HCT116 (cell line): ENCODE results near the gene DNAJC7. TPM values are rescaled to one million over a fixed set of nuclear protein-coding genes. Genes with fewer than 3 reads are reported as not detected.

Experiments used
- ATAC-seq: fragments of 200-7000 bp; cut with Tn5 transposase; 2 replicates; pipeline ENCODE4 v1.9.1; 2020; ENCODE audit warnings: mild to moderate bottlenecking, moderate library complexity
- BruUV-seq: library from RNA; stranded (reverse); fragments of 400-500 nt; replicated peaks from 2 replicates; lab custom pipeline; 2021; lab: Mats Ljungman, UMichigan
- CTCF ChIA-PET: fragments of 300-600 bp; sonication (Branson Sonifier 250); formaldehyde crosslinking; loops from one replicate; lab custom pipeline; 2021; ENCODE audit warnings: antibody characterized with exemption; lab: Charles Lee
- POLR2A ChIA-PET: fragments of 300-600, 350-600 bp; sonication (Branson Sonifier 250); formaldehyde crosslinking; loops from one replicate; lab custom pipeline; 2021; ENCODE audit warnings: antibody characterized with exemption; lab: Charles Lee
- RAD21 ChIA-PET, 2 experiments: fragments of 300-600 bp; sonication (Branson Sonifier 250); formaldehyde crosslinking; loops; one replicate each; lab custom pipeline; 2023; ENCODE audit warnings: low total read pairs in 2 of 2; ENCODE audit not compliant: uncharacterized antibody in 2 of 2, unreplicated experiment in 2 of 2, low non-redundant PET in 1 of 2; lab: Charles Lee
- DNase-seq: peaks from one replicate; pipeline ENCODE4 v3.0.0-alpha.2; 2010; ENCODE audit warnings: low read depth, low spot score
- H2AFZ ChIP-seq: fragments of 200-600 bp; shearing (Covaris generic), sonication (generic); 2 replicates; pipeline ENCODE4 v1.6.1; 2017; ENCODE audit warnings: low read depth, mixed run types, mixed read lengths, antibody characterized with exemption, low read length; ENCODE audit not compliant: poor library complexity, severe bottlenecking
- H3K27ac ChIP-seq: 2 replicates; pipeline ENCODE4 v1.5.1; 2012; ENCODE audit warnings: low read depth, low read length
- H3K27me3 ChIP-seq: fragments of 200-600 bp; sonication (generic); 2 replicates; pipeline ENCODE4 v1.6.1; 2016; ENCODE audit warnings: mixed run types, low read length, mixed read lengths; ENCODE audit not compliant: insufficient read depth
- H3K36me3 ChIP-seq, 2 experiments: fragments of 200-500 bp in 1 of 2; fragments of 200-600 bp in 1 of 2; sonication (Bioruptor generic) in 1 of 2; sonication (generic) in 1 of 2; 2 replicates each; pipeline versions ENCODE4 v1.5.1 to v1.6.1; 2014 to 2016; ENCODE audit warnings: low read length in 2 of 2, inconsistent platforms in 1 of 2, mixed read lengths in 1 of 2, mixed run types in 1 of 2; ENCODE audit not compliant: insufficient read depth in 2 of 2, control insufficient read depth in 1 of 2
- H3K4me1 ChIP-seq, 2 experiments: fragments of 200-600 bp in 1 of 2; sonication (generic) in 1 of 2; 2 replicates each; pipeline versions ENCODE4 v1.5.1 to v1.6.1; 2012 to 2017; ENCODE audit warnings: low read length in 2 of 2, inconsistent platforms in 1 of 2, mild to moderate bottlenecking in 1 of 2, mixed read lengths in 1 of 2, mixed run types in 1 of 2, moderate library complexity in 1 of 2; ENCODE audit not compliant: insufficient read depth in 2 of 2, control insufficient read depth in 1 of 2
- H3K4me2 ChIP-seq: fragments of 200-600 bp; sonication (generic); 2 replicates; pipeline ENCODE4 v1.6.1; 2017; ENCODE audit warnings: mixed run types, low read length, mixed read lengths
- H3K4me3 ChIP-seq, 2 experiments: fragments of 200-600 bp in 1 of 2; sonication (generic) in 1 of 2; replicated peaks in 1 of 2; 2 replicates each; pipeline ENCODE4 v1.5.1; 2011 to 2016; ENCODE audit warnings: low read length in 2 of 2, control low read depth in 1 of 2, low read depth in 1 of 2, mild to moderate bottlenecking in 1 of 2, mixed read lengths in 1 of 2, mixed run types in 1 of 2
- H3K79me2 ChIP-seq: fragments of 200-600 bp; sonication (generic); 2 replicates; pipeline ENCODE4 v1.6.1; 2017; ENCODE audit warnings: mild to moderate bottlenecking, mixed run types, low read length, moderate library complexity, mixed read lengths; ENCODE audit not compliant: insufficient read depth
- H3K9ac ChIP-seq: fragments of 200-600 bp; sonication (generic); 2 replicates; pipeline ENCODE4 v1.6.1; 2016; ENCODE audit warnings: low read length, mixed read lengths
- H3K9me2 ChIP-seq: fragments of 200-600 bp; sonication (generic), shearing (Covaris generic); 2 replicates; pipeline ENCODE4 v1.6.1; 2017; ENCODE audit warnings: mixed run types, mild to moderate bottlenecking, moderate library complexity; ENCODE audit not compliant: insufficient read depth
- H3K9me3 ChIP-seq, 2 experiments: fragments of 200-500 bp in 1 of 2; fragments of 200-600 bp in 1 of 2; sonication (Bioruptor generic) in 1 of 2; sonication (generic) in 1 of 2; 2 replicates each; pipeline ENCODE4 v1.6.1; 2014 to 2017; ENCODE audit warnings: low read length in 2 of 2, mixed read lengths in 2 of 2, inconsistent platforms in 1 of 2, low read depth in 1 of 2, mild to moderate bottlenecking in 1 of 2, mixed run types in 1 of 2, moderate library complexity in 1 of 2; ENCODE audit not compliant: control insufficient read depth in 1 of 2, insufficient read depth in 1 of 2
- H4K20me1 ChIP-seq: fragments of 200-600 bp; sonication (generic), shearing (Covaris generic); 2 replicates; pipeline ENCODE4 v1.6.1; 2017; ENCODE audit warnings: mixed run types, mild to moderate bottlenecking, moderate library complexity; ENCODE audit not compliant: insufficient read depth
- ATF3 ChIP-seq: IDR thresholded peaks from 2 replicates; pipeline ENCODE4 v1.6.1; 2012
- CBX3 ChIP-seq: IDR thresholded peaks from 2 replicates; pipeline ENCODE4 v1.6.1; 2012; ENCODE audit warnings: low read depth
- CTCF ChIP-seq, 3 experiments: fragments of 200-600 bp in 1 of 3; sonication (generic) in 1 of 3; IDR thresholded peaks in 2 of 3; conservative IDR thresholded peaks in 1 of 3; 2 replicates each; pipeline ENCODE4 v1.5.1; 2012 to 2017; ENCODE audit warnings: low read depth in 2 of 3, low read length in 2 of 3, antibody characterized with exemption in 1 of 3, borderline replicate concordance in 1 of 3, control low read depth in 1 of 3, mild to moderate bottlenecking in 1 of 3, mixed read lengths in 1 of 3, mixed run types in 1 of 3, moderate library complexity in 1 of 3; ENCODE audit not compliant: insufficient read depth in 1 of 3
- EGR1 ChIP-seq: IDR thresholded peaks from 2 replicates; pipeline ENCODE4 v1.6.1; 2012; ENCODE audit warnings: low read depth
- EZH2phosphoT487 ChIP-seq: fragments of 200-600 bp; IDR thresholded peaks from 2 replicates; pipeline ENCODE4 v1.6.1; 2018; ENCODE audit warnings: antibody characterized with exemption, borderline replicate concordance
- JUND ChIP-seq: IDR thresholded peaks from 2 replicates; pipeline ENCODE4 v1.6.1; 2012
- RAD21 ChIP-seq: IDR thresholded peaks from 2 replicates; pipeline ENCODE4 v1.6.1; 2012; ENCODE audit warnings: low read depth, mild to moderate bottlenecking
- SIN3A ChIP-seq: IDR thresholded peaks from 2 replicates; pipeline ENCODE4 v1.6.1; 2012; ENCODE audit warnings: low read depth
- SP1 ChIP-seq: IDR thresholded peaks from 2 replicates; pipeline ENCODE4 v1.6.1; 2012; ENCODE audit warnings: low read depth
- ZBTB33 ChIP-seq: IDR thresholded peaks from 2 replicates; pipeline ENCODE4 v1.6.1; 2011; ENCODE audit warnings: mild to moderate bottlenecking, low read length, moderate library complexity; ENCODE audit not compliant: insufficient replicate concordance; ENCODE audit errors: extremely low read depth
- ZFX ChIP-seq: fragments of 450-650 bp; IDR thresholded peaks from 2 replicates; pipeline ENCODE4 v1.6.1; 2017
- ZNF274 ChIP-seq: fragments of 200-500 bp; sonication (Bioruptor generic); IDR thresholded peaks from 2 replicates; pipeline ENCODE4 v1.6.1; 2014; ENCODE audit warnings: mild to moderate bottlenecking, low read depth, low read length, inconsistent platforms
- intact Hi-C: fragments of 100-400 bp; cut with micrococcal nuclease; formaldehyde crosslinking; loops from 2 replicates; pipeline ENCODE4 v1.10.0; 2022
- total RNA-seq: library from RNA; stranded (reverse); gene quantifications from one replicate; pipeline ENCODE4 v1.2.1, GENCODE V29; 2021; ENCODE audit not compliant: unreplicated experiment

Gene DNAJC7
- total RNA-seq, 1 experiment from 2014 or later: 113 TPM

- intact Hi-C loops: no loop called here
- TF ChIP-seq SIN3A (no peak), CTCF (IDR thresholded peaks at IDR 0.05 in 2 of 3, conservative IDR thresholded peaks at IDR 0.05 in 1 of 3; ENCODE audit: borderline replicate concordance in 1 of 3, insufficient read depth in 1 of 3, low read depth in 2 of 3, low read length in 2 of 3) (no peak), ZNF274 (no peak), JUND (no peak), EGR1 (no peak), ZFX (no peak), SP1 (no peak), ZBTB33 (no peak), RAD21 (no peak), EZH2phosphoT487 (no peak), ATF3 (no peak), CBX3 (no peak)
- Histone ChIP-seq H3K4me1 (no peaks in the 10 kb centered on the region), H3K9me2 (no peaks in the 10 kb centered on the region), H3K79me2 (no peaks in the 10 kb centered on the region), H3K4me3 (no peak overlapping the region), H3K9me3 (no peaks in the 10 kb centered on the region), H3K4me2 (no peak overlapping the region), H3K27me3 (no peaks in the 10 kb centered on the region), H3K27ac (no peak overlapping the region), H2AFZ (no peak overlapping the region), H3K36me3 (no peaks in the 10 kb centered on the region), H4K20me1 (no peaks in the 10 kb centered on the region), H3K9ac (no peak overlapping the region)
- ChIA-PET POLR2A (no interaction called here), RAD21 (no interaction called here), CTCF (interaction anchor here (1.8 kb wide), 1 partner anchor 10 kb away, joined by 4 read pairs; no protein-coding TSS in a partner anchor)
- no TSS peak for BruUV-seq
- ATAC-seq (no peak), DNase-seq (no peak)
These were observed 21.2 kb upstream of the DNAJC7 start for GRCh38 chr17:42038221-42038973.
